HG03457 (cell line): ENCODE data around the gene SETD3.

Experiments used
- ATAC-seq: cut with Tn5 transposase; IDR thresholded peaks from one replicate; pipeline ENCODE4 v1.9.1; 2021; ENCODE audit warnings: moderate number of reproducible peaks; ENCODE audit not compliant: unreplicated experiment

The SETD3 gene

GRCh38 chr14:99426265-99426664, 54.4 kb downstream of the SETD3 start:
- ATAC-seq, result no peak

GRCh38 chr14:99425272-99425681, 55.4 kb downstream of the SETD3 start:
- no peak for ATAC-seq

DNA sequence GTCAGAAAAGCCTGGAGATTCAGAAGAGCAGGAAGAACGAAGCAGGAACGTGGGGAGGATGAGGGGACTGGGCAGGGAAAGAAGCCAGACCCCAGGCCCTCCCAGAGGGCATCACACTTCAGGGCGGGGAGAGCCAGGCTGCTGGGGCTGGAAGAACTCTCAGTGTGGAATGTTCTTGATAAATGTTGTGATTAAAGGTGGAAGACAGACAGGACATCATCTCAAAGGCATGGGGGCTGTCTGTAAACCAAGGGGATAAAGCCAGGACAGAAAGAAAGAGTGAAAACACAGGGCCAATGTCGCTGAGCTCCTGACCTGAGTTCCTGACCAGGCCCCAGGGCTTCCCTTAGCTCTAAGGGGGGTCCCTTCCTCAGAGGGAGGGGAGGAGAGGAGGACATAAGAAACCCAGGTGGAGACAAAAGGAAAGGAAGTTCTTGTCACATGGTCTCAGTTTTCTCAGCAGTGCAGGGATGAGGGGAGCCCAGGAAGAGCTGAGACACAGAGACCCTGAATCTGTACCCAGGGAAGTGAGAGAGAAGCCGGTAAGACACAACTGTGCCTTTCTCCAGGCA, 56.3 kb downstream of the SETD3 start:
- no peak for ATAC-seq

DNA sequence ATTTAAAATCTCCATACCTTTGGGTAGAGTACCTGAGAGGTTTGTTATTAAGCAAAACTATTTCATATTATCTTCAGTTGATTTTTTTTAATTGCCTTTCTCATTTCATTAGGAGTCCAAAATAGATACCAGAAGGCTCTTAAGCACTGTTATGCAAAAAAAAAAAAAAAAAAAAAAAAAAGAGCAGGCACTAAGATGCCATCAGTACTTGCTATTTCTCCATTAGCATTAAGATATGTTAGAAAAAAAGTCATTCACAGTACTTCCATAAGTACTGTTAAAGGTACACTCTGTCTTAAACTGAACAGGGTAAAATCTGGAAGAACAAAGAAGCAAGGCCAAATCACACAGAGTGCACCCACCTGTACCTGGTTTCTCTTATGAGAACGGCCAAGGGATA, 57.2 kb downstream of the SETD3 start:
- ATAC-seq, result no peak

- no peak for ATAC-seq
These were observed 58.2 kb downstream of the SETD3 start for GRCh38 chr14:99422228-99423010.

DNA sequence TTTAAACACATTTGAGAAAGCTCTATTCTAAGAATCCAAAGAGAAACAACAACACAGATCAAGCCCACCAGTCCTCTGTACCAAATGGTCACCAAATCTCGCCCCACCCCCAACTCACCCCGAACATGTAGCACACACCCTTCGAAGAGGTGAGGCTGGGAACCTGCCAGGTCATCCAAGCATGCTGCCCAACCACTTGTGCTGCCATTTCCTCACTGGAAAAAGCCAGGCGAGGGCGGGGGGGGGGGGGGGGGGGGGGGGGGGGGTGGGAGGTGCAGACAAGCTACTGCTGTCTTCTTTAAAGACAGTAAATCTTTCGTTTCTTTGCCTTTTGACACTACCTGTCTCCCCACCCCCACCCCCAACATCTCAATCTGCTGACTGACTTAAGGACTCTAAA, 59.9 kb downstream of the SETD3 start:
- no peak for ATAC-seq

DNA sequence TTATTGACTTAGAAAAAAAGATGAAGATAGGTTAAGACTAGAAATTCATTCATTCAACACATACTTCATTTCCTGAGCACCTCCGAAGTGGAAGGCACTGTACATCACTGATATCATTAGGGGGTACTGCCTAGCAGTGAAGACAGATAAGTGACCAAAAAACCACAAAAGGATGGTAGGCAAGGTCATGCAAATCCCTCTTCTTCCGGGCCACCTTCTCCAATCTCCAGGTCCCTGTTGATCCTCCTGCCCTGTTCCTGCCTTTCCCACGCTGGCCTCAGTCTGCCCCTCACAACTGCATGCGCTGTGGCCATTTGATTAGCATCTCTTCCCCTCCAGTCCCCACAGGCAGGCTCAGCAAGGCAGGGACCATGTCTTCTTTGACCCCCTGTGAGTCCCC, 60.8 kb downstream of the SETD3 start:
- ATAC-seq, result no peak

- no peak for ATAC-seq
These were observed 62.4 kb downstream of the SETD3 start for GRCh38 chr14:99418242-99418641.

- ATAC-seq, result no peak
These were observed 63.8 kb downstream of the SETD3 start for GRCh38 chr14:99416909-99417308.

DNA sequence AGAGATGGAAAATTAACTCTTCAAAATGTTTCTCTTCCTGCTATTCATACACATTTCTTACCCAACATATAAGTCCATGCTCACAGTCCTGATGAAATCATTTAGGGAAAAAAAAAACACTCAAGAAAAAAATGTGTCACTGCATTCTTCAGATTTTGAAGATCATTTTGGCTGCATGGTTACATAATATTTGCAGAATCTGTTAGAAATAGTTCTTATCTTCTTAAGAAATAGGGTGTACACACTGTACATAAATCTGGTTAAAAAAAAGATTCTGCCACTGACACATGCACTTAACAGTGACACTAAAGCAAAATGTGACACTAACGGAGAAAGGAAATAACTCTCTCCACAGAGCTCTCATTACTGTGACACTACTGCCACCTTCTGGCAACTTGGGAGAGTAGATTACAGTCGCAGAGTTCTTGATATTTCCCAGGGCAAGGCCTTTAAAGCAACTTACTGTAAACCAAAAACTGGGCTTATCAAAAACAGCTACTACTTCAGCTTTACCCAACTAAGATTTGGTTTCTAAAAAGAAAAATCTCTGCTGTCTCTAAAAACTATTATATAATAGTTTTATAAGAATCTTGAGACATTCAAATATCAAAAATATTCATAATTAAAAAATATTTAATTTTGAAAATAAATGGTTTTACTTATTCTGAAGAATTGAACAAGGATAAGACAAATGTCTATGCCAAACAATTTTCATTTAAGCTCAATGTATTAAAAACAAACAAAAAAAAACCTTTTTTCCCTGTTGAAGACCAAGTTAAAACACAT, 65.0 kb downstream of the SETD3 start:
- peak; percentile 82 for ATAC-seq

GRCh38 chr14:99413911-99414310, 66.7 kb downstream of the SETD3 start:
- ATAC-seq, result no peak

- no peak for ATAC-seq
These were observed 67.5 kb downstream of the SETD3 start for GRCh38 chr14:99413172-99413571.

DNA sequence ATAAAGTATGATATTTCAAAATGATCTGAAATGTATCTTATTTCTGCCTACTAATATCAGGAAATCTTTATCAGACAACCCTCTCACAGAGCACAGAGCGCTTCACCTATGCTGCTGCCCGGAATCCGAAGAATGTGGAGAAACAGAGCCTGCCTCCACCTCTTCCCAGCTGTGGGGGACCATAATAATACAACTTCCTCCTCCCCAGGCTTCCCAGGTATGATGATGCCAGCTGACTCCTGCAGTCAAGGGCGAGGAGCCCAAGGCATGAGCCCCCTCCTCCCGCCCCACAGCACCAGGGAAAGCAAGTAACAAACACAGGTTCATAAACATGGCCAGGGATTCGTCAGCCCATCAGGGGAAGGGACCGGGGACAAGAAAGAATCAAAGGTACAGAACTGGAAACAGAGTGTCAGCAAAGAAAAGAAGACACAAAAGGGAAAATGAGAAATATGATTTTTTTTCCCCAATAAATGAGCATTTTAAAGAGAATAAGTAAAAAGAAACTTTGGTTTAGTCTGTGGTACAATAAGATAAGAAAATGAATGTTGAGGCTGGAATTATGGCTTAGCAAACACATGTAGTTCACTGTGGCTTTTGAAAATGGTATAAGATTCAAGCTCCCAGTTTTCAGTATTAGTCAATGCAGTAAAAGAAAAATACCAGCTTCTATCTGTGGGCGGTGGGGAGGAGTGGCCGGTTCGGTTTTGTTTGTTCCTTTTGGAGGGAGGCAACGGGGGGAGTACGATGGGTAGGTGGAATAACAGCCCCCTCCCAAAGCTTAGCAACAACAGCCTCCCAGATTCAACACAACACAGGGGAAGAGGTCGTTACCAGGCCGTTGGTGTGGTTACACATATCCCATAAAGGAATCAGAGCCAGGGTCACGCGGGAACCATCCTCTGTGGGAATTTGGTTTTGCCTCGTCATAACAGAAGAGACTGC, 68.3 kb downstream of the SETD3 start:
- no peak for ATAC-seq

DNA sequence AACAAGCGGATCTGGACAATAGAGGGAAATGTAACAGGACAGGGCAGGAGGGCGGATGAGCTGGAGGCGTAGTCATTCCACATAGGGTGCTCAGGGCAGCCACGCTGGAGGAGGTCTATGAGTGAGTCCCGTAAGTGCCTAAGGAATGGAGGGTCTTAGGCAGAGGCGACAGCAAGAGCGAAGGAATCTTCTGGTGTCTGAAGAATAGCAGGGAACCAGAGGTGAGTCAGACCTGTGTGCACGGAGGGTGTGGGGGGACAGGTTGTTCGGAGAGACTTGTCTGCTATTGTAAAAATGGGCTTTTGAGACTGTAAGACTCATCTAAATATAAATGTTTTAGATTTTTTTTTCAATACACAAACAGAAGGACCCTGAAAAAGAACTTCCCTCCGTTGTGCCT, 70.6 kb downstream of the SETD3 start:
- no peak for ATAC-seq

DNA sequence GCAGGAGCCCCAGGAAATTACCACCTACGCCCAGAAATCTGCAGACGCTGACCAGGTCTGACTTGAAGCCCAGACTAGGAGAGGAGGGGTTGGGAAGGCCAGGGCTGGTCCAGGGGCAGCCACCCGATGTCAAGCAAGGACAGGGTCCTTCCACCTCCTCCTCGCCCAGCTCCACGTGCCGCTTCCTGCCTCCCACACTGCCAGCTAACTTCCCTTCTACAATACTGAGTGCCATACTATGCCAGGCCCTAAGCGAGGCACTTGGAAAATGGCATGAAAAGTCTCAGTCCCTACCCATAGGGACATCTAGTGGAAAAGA, 71.7 kb downstream of the SETD3 start:
- ATAC-seq, result no peak

DNA sequence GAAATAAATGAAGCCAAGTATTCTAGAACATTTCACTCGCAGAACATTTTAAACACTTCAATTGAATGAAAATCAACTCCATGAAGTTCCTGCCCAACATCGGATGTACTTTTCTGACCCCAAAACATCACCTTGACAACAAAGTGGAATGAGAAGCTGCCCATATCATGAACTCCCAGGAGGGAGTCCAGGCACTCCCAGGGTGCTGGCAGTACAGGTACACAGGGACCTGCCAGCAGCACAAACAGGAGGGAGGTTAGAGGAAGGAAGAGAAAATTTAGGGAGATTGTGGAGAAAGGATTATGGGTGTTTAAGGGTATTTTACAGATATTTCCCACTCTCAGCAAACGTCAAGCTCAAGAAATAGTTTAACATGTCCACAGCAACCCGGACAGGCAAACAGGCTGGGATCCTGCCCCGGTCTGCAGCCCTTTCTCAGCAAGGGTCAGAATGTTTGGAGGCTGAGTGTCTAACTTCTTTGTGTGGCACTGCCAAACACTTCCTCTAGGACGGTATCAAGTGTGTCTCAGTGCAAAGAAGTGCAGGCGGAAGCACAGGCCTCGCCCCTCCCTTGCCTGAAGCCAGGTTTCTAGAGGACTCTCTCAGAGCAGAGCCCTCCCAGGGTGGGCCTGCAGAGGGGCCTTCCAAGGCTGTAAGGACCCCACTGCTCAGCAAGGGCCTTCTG, 72.2 kb downstream of the SETD3 start:
- ATAC-seq, result no peak

- ATAC-seq, result no peak
These were observed 73.2 kb downstream of the SETD3 start for GRCh38 chr14:99407416-99407815.

- ATAC-seq, result no peak
These were observed 77.7 kb downstream of the SETD3 start for GRCh38 chr14:99402950-99403349.

- no peak for ATAC-seq
These were observed 78.4 kb downstream of the SETD3 start for GRCh38 chr14:99402285-99402648.

- no peak for ATAC-seq
These were observed 78.9 kb downstream of the SETD3 start for GRCh38 chr14:99401621-99402284.
